GM12801 (cell line): Measurements from ENCODE around the gene FATE1.

Experiments used
- TF ChIP-seq, protein P1 (sequence below): IDR thresholded peaks from one replicate; pipeline ENCODE4 v1.5.1; 2011; ENCODE audit warnings: control low read depth; ENCODE audit not compliant: insufficient read length; ENCODE audit errors: extremely low read depth

Gene FATE1, protein sequence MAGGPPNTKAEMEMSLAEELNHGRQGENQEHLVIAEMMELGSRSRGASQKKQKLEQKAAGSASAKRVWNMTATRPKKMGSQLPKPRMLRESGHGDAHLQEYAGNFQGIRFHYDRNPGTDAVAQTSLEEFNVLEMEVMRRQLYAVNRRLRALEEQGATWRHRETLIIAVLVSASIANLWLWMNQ

DNA sequence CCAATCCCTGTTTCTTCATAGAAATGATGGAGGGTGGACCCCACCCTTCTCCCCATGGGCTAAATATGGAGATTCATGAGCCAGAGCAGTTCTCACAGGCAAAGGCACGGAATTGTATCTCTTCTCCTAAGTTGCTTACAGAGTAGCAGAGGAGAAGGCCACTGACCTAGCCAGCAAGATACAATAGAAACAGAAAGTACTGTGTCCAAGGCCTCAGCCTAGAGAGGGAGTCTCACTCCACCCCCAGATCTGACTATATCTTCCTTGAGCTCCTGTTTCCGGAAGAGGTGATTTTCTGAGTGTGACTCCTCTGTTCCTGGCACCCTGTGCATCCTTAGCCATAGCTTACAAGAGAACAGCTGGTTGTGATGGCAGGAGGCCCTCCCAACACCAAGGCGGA is at the start of gene FATE1:
FATE1 (plus strand) TSS at position 284 of the 400 bp plus-strand sequence; CDS start at position 369, 85 bp downstream.
- TF ChIP-seq, protein P1, sequence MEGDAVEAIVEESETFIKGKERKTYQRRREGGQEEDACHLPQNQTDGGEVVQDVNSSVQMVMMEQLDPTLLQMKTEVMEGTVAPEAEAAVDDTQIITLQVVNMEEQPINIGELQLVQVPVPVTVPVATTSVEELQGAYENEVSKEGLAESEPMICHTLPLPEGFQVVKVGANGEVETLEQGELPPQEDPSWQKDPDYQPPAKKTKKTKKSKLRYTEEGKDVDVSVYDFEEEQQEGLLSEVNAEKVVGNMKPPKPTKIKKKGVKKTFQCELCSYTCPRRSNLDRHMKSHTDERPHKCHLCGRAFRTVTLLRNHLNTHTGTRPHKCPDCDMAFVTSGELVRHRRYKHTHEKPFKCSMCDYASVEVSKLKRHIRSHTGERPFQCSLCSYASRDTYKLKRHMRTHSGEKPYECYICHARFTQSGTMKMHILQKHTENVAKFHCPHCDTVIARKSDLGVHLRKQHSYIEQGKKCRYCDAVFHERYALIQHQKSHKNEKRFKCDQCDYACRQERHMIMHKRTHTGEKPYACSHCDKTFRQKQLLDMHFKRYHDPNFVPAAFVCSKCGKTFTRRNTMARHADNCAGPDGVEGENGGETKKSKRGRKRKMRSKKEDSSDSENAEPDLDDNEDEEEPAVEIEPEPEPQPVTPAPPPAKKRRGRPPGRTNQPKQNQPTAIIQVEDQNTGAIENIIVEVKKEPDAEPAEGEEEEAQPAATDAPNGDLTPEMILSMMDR, result no peak

DNA sequence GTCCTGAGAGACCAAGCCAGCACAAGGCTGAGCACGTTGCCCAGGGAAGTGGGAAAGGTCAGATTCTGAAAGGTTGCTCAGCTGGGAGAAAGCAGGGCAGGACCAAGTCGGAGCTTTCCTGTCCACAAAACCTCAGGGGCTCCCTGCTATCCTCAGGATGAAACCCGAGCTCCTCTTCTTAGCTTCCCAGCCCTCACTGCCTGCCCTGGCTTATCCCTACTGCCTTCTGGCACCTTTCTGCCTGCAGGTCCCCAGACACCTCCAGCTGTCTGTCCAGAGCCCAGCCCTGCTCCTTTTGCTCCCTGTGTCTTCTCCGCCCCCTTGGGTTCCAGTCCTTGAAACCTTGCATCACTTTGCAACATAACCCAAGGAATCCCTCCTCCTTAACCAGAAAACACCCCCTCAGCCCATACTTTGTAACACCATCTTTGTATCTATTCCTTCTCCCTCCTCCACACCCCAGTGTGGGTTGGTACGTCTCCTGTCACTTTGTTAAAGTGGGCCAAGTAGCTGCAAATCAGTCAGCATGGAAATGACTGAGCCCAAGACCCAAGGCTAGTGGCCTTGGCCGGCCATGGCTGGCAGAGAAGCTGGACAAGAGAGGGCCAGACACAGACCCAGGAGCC is 40.6 kb upstream of the FATE1 start:
- TF ChIP-seq, protein P1, result no peak

DNA sequence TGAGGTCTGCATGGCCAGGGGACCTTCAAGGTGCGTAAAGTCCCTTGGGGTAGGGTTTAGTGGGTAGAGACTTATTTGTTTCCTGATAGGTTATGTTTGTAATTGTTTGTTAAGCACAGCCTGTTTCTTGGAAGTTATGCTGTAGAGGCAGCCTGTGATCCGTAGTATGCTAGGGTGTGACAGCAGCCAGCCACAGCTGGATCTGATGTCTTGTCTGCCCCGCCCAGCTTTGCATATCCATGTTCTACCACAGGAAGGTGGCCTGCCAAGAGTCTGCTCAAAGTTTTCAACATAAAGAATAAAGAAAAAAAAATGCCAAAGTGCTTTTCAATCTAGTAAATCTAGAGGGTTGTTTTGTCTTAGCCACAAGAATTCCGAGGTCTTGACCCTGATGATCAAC is 39.6 kb upstream of the FATE1 start:
- TF ChIP-seq, protein P1, result no peak

DNA sequence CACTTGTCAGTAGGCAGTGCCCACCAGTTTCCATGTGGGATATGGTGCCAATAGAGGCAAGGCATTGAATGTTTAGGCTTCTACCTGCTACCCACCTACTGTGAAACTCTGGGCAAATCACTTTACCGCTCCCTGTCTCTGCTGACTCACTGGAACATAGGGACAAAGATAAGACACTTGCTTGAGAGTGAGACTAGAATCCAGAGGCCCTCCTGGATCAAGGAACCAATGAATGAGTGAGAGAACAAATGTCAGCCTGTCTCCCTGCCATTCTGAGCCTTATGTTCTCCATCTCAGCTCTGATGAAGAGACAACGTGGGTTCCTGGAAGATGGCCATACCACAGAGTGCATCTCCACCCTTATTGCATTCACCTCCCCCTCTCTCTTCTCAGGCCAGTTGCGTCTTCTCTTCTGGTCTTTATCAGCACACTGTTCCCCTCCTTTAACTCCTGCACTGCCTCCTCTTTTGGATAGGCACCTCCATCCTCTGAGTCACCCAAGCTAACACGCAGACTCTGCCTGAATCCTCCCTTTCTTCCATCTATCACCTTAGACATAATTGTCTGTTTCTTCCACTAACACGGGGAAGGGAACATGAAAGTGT is 35.9 kb upstream of the FATE1 start:
- TF ChIP-seq, protein P1, result no peak

DNA sequence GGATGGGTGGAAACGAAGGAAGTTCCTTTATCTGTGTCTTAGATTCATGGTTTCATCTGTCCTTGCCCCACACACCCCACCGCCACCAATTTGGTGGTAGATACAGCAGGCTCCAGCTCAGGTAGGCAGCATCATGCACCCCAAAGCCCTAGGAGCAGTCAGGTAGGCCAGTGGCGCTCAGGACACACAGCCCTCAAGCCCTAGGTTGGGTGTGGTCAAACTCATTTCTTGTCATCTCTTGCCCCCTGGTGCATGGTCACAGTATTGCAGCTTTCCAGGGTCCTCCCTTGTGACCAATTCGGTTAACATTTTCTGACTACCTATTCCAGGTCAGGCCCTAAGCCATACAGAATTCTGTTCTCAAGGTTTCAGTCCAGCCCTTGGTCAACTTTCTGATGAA is 35.0 kb upstream of the FATE1 start:
- TF ChIP-seq, protein P1, result no peak

DNA sequence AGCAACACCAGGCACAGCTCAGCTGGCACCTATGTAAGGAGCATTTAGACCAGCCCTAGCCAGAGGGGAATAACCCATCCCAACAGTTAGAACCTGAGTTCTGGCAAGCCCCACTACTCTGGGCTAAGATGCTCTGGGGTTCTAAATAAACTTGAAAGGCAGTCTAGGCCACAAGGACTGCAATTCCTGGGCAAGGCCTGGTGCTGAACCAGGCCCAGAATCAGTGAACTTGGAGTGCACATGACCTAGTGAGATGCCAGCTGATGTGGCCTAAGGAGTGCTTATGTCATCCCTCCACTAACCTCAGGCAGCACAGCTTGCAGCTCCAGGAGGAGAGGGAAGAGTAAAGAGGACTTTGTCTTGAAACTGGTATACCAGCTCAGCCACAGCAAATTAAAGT is 28.2 kb upstream of the FATE1 start:
- TF ChIP-seq, protein P1, result no peak

DNA sequence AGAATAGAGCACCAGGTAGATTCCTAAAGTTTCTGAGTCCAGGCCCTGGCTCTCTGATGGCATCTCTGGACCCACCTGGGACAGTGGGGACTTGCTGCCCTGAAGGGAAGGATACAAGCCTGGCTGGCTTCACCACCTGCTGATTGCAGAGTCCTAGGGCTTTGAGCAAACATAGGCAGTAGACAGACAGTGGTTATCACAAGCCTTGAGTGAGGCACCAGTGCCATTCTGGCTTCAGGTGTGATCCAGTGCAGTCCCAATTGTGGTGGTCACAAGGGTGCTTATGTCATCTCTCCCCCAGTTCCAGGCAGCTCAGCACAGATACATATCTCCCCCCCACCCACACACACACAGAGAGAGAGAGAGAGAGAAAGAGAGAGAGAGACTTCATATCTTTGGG is 27.1 kb upstream of the FATE1 start:
- TF ChIP-seq, protein P1, result no peak
